Measurements from ENCODE around the gene CROCC.

The CROCC gene

GRCh38 chr1:17014671-17015567 lies 93.2 kb downstream of the CROCC start:
- no peak for DNase-seq

- peak; percentile 37 for DNase-seq
Observed at GRCh38 chr1:17016317-17016661, 94.6 kb downstream of the CROCC start.

GRCh38 chr1:17017435-17017834 lies 95.7 kb downstream of the CROCC start:
- no peak for DNase-seq

GRCh38 chr1:17018849-17019248 lies 97.1 kb downstream of the CROCC start:
- DNase-seq: no peak

- no peak for DNase-seq
Observed at GRCh38 chr1:17020502-17020901, 98.8 kb downstream of the CROCC start.

GRCh38 chr1:17021896-17022295 lies 100.2 kb downstream of the CROCC start:
- no peak for DNase-seq
